Tibial nerve (tissue), 4 donors: ENCODE data around the gene CRYGD. TPM values are rescaled to one million over a fixed set of nuclear protein-coding genes. Genes with fewer than 3 reads are reported as not detected.

ENCODE experiments used
- DNase-seq, 2 donors: peaks; one replicate each; pipeline ENCODE4 v3.0.0-alpha.2; 2019; ENCODE audit warnings: low spot score in 2 of 2
- H3K27ac ChIP-seq, 4 donors: fragments of 200-600 bp; sonication (generic) in 3 of 4; one replicate each; pipeline ENCODE4 v1.5.1; 2017 to 2019; ENCODE audit warnings: mild to moderate bottlenecking in 1 of 4
- H3K27me3 ChIP-seq, 2 donors: fragments of 200-600 bp; sonication (generic) in 1 of 2; one replicate each; pipeline versions ENCODE4 v1.5.1 to v1.6.0; 2017 to 2019
- H3K36me3 ChIP-seq, 3 donors: fragments of 200-600 bp; sonication (generic); one replicate each; pipeline ENCODE4 v1.5.1; 2018 to 2019
- H3K4me1 ChIP-seq, 4 donors: fragments of 200-600 bp; sonication (generic) in 3 of 4; one replicate each; pipeline ENCODE4 v1.5.1; 2017 to 2019
- H3K4me3 ChIP-seq, 4 donors: fragments of 200-600 bp; sonication (generic) in 3 of 4; one replicate each; pipeline ENCODE4 v1.5.1; 2017 to 2019; ENCODE audit warnings: mild to moderate bottlenecking in 1 of 4, moderate library complexity in 1 of 4
- H3K9me3 ChIP-seq, 4 donors: fragments of 200-600 bp; sonication (generic) in 3 of 4; one replicate each; pipeline ENCODE4 v1.5.1; 2017 to 2019
- CTCF ChIP-seq, 5 experiments: fragments of 200-600 bp in 3 of 5; fragments of 450-650 bp in 2 of 5; sonication (generic) in 3 of 5; IDR thresholded peaks; one replicate each; pipeline ENCODE4 v1.5.1; 2016 to 2019; ENCODE audit warnings: antibody characterized with exemption in 5 of 5, mild to moderate bottlenecking in 3 of 5, moderate library complexity in 2 of 5
- EP300 ChIP-seq, 2 donors: sonication (generic); formaldehyde crosslinking; IDR thresholded peaks; one replicate each; pipeline ENCODE4 v1.6.1; 2017; ENCODE audit warnings: antibody characterized with exemption in 2 of 2, mild to moderate bottlenecking in 1 of 2
- POLR2A ChIP-seq, 2 donors: fragments of 450-650 bp; IDR thresholded peaks; one replicate each; pipeline ENCODE4 v1.6.1; 2017; ENCODE audit warnings: antibody characterized with exemption in 2 of 2, mild to moderate bottlenecking in 2 of 2, moderate library complexity in 2 of 2
- WGBS, 2 donors: methylation state at CpG; one replicate each; pipeline ENCODE4 v1.1.5; 2018; 5-methylcytosine and 5-hydroxymethylcytosine counted together
- total RNA-seq, 4 donors: library from RNA; depleted of rRNA; stranded (reverse); fragments of >200 nt; gene quantifications; one replicate each; pipeline ENCODE4 v1.1.0, GENCODE V29; 2016

The CRYGD gene
- total RNA-seq, 4 donors from 2014 or later, result not detected

- Histone ChIP-seq H3K4me3 (no peak overlapping the region), H3K36me3 (no peaks in the 10 kb centered on the region), H3K4me1 (no peaks in the 10 kb centered on the region), H3K9me3 (no peaks in the 10 kb centered on the region), H3K27me3 (peaks cover 0 to 15% of the 10 kb centered on the region in 2 donors), H3K27ac (no peak overlapping the region)
- TF ChIP-seq POLR2A (IDR thresholded peaks at IDR 0.05) (no peak), CTCF (IDR thresholded peaks at IDR 0.05) (no peak), EP300 (IDR thresholded peaks at IDR 0.05) (no peak)
- DNase-seq, result no peak
- whole genome bisulfite sequencing, 2 donors, result 78 to 82% methylated on average over 6 of the region's 6 CpGs
Measured at GRCh38 chr2:208130712-208131110, 6.4 kb upstream of the CRYGD start.

GRCh38 chr2:208129744-208130711 lies 5.7 kb upstream of the CRYGD start, which contains the start of gene CRYGC:
TSS of gene CRYGC (minus strand) at chr2:208129828. CDS start at chr2:208129792, 36 bp downstream.
- Histone ChIP-seq H3K36me3 (no peaks in the 10 kb centered on the region), H3K9me3 (no peaks in the 10 kb centered on the region), H3K27ac (no peak within 1 kb of the TSS), H3K4me3 (no peak within 1 kb of the TSS), H3K27me3 (peaks cover 0 to 21% of the 10 kb centered on the region in 2 donors), H3K4me1 (no peaks in the 10 kb centered on the region)
- TF ChIP-seq POLR2A (IDR thresholded peaks at IDR 0.05) (no peak), CTCF (IDR thresholded peaks at IDR 0.05) (no peak), EP300 (IDR thresholded peaks at IDR 0.05) (no peak)
- DNase-seq, result no peak
- 65 to 67% methylated on average over 19 of the region's 19 CpGs for WGBS, 2 donors

- 95 to 97% methylated on average over 12 of the region's 12 CpGs for WGBS, 2 donors
- TF ChIP-seq CTCF (IDR thresholded peaks at IDR 0.05) (no peak), POLR2A (IDR thresholded peaks at IDR 0.05) (no peak), EP300 (IDR thresholded peaks at IDR 0.05) (no peak)
- no peaks in the 10 kb centered on the region for H3K36me3 ChIP-seq
- H3K4me1 ChIP-seq, result peaks cover 0 to 12% (median 3%) of the 10 kb centered on the region in 4 donors
- peaks cover 0 to 37% of the 10 kb centered on the region in 2 donors for H3K27me3 ChIP-seq
- DNase-seq, result no peak
- H3K4me3 ChIP-seq, result no peak overlapping the region
- no peak overlapping the region for H3K27ac ChIP-seq
- no peaks in the 10 kb centered on the region for H3K9me3 ChIP-seq
Measured at GRCh38 chr2:208128136-208128535, 3.8 kb upstream of the CRYGD start.

DNA sequence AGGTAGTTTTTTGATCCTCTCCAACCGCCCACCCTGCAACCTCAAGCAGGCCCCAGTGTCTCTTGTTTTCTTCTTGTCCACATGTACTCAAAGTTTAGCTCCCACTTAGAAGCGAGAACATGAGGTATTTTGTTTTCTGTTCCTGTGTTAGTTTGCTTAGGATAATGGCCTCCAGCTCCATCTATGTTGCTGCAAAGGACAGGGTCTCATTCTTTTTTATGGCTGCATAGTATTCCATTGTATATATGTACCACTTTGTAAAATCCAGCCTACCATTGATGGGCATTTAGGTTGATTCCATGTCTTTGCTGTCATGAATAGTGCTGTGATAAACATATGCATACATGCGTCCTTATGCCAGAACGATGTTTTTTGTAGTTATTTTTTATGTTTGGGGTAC lies 2.8 kb upstream of the CRYGD start:
- Histone ChIP-seq H3K36me3 (no peaks in the 10 kb centered on the region), H3K4me1 (peaks cover 0 to 12% (median 3%) of the 10 kb centered on the region in 4 donors), H3K27ac (no peak overlapping the region), H3K9me3 (no peaks in the 10 kb centered on the region), H3K4me3 (no peak overlapping the region), H3K27me3 (peaks cover 0 to 37% of the 10 kb centered on the region in 2 donors)
- TF ChIP-seq POLR2A (IDR thresholded peaks at IDR 0.05) (no peak), EP300 (IDR thresholded peaks at IDR 0.05) (no peak), CTCF (IDR thresholded peaks at IDR 0.05) (no peak)
- DNase-seq, result no peak
- 94 to 97% methylated on average over 4 of the region's 4 CpGs for WGBS, 2 donors

DNA sequence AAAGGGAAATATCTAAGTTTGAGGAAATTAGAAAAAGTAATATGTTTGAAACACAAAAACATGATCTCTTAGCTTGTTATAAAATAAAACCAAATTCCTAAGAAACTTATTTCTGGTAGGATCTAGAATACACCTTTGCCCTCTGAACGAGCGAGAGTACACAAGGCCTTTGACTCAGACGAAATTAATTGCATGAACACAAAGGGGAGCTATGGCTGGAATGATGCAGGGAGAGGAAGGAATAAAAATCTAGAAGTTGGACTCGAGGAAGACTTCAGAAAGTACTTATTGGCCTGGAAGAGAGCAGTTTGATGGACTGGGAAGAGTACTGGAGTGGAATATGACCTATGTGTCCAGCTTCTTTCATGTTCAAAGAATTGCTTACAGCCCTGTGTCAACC lies 927 bp upstream of the CRYGD start:
- DNase-seq, result no peak
- Histone ChIP-seq H3K4me1 (peaks cover 0 to 12% (median 3%) of the 10 kb centered on the region in 4 donors), H3K27ac (no peak overlapping the region), H3K4me3 (no peak overlapping the region), H3K36me3 (no peaks in the 10 kb centered on the region), H3K9me3 (no peaks in the 10 kb centered on the region), H3K27me3 (peaks cover 0 to 37% of the 10 kb centered on the region in 2 donors)
- TF ChIP-seq POLR2A (IDR thresholded peaks at IDR 0.05), result no peak
- no peak for TF ChIP-seq CTCF (IDR thresholded peaks at IDR 0.05)
- TF ChIP-seq EP300 (IDR thresholded peaks at IDR 0.05), result no peak
- WGBS, 2 donors, result 62 to 64% methylated on average over 4 of the region's 4 CpGs
